RKO (cell line): ENCODE data around the gene OR2A25.
"Not testable (repeated sequence)": the region's sequence is repeated elsewhere in the genome, so short reads cannot be mapped to it uniquely, and the experiment has no call there.

Experiments used
- DNase-seq: peaks from one replicate; pipeline ENCODE4 v3.0.0-alpha.2; 2016; ENCODE audit warnings: low spot score

The OR2A25 gene, protein sequence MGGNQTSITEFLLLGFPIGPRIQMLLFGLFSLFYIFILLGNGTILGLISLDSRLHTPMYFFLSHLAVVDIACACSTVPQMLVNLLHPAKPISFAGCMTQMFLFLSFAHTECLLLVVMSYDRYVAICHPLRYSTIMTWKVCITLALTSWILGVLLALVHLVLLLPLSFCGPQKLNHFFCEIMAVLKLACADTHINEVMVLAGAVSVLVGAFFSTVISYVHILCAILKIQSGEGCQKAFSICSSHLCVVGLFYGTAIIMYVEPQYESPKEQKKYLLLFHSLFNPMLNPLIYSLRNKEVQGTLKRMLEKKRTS

DNA sequence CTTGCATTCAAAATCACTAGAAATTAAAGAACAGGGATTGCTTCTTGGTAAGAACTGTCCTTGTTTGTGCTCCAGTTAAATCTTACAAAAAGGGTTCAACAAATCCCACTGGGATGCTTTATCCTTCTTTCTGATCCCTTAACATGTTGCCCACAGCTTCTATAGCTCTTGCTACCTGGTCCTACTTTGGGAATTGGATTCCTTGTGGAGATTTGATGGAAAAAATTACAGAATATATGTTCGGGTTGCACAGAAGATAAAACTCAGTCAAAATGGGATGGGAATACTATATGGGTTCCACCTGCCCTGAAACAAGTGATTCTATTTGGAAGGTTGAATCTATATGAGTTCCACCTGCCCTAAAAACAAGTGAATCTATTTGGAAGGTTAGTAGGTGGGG is at the start of gene OR2A25:
Gene OR2A25 (plus strand): TSS at position 301 of the 400 bp plus-strand sequence. CDS start 4,409 bp downstream, outside the sequence.
- DNase-seq = no peak

DNA sequence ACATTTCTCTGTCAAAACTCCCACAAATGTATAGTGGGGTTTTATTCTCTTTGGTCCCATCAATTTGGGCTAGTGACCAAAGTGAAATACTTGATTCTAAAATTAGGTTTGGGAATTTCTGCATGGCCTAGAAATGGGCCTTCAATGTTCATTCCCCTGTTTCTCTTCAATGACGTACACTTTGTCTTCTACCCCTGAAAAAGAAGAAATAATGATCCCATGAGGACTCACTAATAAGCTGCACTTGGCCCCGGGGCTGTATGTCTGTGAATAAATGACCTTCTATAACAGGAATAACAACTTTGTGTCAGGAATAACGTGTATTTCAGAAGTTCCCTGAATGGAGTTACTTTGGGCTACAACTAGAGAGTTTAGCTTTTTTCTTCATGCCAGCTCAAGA is 49.3 kb upstream of the OR2A25 start:
- no peak for DNase-seq

DNA sequence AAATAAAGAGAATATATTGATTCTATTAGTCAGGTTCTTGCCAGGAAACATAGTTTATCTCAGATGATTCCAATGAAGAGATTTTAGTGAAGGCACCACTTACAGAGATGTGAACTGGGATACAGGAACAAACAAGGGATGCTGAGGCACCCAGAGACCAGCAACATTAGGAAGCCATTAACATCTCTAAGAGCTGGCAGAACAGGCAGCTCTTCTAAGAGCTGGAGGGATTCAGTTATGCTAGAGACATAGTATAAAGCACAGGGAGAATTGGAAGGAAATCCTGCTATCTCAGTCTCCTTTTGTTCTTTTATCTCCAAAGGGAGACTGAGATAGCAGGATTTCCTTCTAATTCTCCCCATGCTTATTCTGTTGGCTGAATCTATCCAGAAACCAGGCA is 47.4 kb upstream of the OR2A25 start:
- DNase-seq = no peak

DNA sequence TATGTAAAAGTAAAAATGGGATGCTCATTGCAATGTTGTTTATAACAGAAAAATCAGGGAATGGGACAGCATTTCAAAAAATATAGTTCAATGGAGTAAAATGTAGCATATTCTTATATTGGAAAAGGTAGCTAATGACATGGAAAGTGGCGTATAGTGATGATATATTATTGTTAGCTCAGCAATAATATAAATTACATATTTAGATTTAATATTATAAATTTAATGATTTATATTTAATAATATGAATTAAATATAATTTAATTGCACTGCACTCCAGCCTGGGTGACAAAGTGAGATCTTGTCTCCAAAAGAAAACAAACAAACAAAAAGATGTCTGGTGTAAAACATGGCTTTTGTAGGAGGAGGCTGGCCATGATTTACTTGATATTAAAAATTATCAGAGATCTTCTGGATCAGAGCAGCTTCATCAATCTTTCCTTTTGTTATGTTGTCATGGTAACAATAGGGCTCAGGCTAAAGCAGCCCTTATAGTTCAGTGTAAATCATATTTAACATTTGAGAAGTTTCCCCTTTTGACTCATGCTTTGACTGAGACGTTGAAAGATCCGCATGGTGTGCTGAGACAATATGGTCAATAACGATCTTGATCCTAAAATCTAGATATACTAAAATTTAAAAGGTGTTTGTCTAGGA is 46.3 kb upstream of the OR2A25 start:
- no peak for DNase-seq

DNA sequence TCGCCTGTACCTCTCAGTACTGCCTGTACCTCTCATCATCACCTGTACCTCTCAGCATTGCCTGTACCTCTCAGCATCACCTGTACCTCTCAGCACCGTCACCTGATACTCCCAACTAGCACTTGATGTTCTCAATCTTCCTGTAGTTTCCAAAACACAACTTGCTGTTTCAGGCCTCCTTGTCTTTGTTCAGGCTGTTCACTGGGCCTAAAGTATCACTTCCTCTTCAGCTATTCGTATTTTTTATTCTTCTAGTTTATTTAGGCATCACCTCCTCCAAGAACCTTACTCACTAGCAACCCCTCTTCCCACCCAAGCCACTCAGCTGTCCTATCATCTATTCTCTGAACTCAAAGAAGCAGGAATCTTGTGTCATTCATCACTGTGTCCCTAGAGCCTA is 45.4 kb upstream of the OR2A25 start:
- no peak for DNase-seq

DNA sequence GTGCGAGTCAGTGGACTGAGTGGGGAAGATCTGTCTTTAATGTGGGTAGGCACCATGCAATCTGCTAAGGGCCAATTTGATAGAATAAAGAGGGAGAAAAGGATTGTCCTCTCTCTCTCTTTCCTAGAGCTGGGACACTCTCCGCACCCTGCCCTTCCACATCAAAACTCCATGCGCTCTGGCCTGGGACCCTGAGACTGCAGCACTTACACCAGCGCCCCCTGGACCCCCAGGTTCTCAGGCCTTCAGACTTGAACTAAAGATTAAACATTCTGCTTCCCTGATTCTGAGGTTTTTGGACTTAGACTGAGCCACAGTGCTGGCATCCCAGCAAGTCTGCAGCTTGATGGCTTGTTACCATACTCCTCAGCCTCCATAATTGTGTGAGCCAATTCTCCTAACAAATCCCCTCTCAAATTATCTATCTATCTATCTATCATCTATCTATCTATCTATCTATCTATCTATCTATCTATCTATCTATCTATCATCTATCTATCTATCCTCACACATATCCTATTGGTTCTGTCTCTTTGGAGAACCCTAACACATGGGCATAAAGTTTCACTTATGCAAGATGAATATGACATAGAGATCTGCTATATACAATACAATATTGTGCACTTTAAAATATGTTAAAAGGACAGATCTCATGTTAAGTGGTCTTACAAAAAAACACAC is 43.3 kb upstream of the OR2A25 start:
- DNase-seq = no peak

DNA sequence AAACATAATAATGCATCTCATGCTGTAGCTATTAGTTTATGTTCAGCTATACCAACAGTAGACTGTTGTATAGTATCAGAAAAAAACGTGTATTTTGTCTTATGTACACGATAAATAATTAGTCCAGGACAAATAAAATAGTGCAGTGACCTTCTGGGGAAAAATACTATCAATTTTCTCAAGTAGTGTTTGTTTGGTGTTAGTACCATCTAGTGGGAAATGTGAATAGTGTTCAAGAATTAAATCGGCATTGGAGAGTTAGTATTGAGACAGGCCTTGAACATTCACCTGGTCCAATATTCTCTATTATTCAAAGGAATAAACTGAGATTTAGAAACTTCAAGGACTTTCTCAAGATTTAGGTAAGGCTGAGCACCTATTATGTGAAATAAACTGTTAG is 42.5 kb upstream of the OR2A25 start:
- DNase-seq = peak; percentile 75

DNA sequence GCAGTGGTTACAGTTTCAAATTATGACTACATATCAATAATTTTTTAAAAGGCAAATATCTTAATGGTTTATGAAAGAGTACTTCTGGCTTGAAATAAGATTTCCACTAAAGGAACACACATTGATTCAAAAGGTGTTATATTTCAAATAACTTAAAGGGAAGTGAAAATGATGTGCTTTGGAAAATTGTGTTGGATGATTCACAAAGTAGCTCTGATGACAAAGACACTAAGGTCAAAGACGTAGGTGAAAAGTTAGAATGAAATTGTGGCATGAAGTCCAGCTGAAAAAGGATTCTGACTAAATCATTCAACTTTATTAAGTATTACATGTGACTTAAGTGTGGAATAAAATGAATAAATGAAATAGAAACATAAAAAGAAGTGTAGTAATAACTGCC is 41.6 kb upstream of the OR2A25 start:
- peak; percentile 19 for DNase-seq

DNA sequence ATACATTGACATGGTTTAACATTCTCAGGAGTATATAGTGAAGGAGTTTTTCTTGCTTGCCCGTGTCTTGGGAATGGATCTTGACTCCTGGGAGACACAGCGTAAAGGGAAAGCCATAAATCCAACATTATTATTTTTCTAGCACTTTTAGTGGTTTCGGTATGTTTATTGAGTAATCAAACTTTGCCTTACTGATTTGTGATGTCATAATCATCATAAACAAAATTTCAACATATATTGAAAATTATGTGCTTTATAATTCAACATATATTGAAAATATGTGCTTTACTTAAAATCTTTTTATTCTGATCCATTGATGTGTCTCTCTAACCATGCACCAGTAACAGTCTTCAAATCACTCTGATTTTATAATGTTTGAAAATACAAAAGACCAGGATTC is 41.1 kb upstream of the OR2A25 start:
- no peak for DNase-seq

DNA sequence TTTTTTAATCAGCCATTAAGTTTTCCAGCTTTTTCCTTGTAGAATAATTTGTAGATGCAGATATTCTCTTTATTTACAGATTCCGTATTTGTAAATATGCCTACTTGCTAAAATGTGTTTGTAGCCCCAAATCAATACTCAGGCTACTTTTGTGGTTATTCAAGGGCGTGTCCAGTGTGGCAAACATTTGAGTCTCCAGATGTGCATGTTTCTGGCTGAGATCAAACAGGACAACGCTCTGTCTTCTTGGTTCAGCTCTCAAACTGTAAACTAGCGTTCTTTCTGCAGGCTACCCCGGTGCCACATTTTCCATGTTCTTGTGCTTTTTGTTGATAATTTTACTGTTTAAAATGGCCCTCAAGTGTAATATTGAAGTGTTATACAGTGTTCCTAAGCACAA is 37.1 kb upstream of the OR2A25 start:
- no peak for DNase-seq

DNA sequence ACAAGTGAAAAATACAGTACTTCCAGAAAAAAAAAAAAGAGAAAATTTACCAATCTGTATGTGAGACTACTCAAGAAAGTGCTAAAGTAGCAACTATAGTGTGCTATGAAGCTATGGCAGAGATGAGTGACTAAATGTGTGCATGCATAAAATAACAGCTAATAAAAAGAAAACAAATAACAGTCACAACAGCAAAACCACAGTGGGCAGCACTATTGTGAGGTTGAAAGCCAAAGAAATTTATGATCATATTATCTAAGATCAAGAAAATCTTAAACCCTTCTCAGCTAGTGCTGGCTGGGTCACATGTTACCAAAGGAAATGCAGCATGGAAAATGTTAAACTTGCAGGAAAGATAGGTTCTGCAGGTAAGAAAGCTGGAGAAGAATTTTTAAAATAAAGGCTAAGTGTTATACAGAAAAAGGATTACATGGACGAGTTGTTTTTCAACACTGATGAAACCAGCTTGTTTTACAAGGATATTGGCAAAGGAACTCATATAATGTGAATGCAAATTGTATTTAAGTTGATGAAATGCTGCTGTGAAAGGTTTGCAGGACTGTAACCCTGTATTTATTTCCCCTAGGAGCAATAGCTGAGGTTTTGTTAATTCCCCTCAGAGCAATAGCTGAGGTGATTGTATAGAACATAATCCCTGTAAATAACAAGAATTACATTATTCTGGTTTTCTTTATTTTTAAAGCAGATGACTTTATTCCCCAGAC is 36.5 kb upstream of the OR2A25 start:
- DNase-seq = no peak

DNA sequence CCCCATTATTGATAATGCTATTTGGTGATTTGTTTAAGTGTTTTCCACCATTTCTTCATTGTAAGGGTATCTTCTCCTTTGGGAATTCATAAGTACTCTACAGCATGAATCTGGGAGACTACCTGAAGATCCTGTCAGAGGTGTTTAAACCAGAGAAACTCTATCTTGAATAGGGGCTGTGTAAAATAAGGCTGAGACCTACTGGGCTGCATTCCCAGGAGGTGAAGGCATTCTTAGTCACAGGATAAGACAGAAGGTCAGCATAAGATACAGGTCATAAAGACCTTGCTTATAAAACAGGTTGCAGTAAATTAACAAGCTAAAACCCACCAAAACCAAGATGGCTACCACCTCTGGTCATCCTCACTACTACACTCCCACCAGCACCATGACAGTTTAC is 34.2 kb upstream of the OR2A25 start:
- no peak for DNase-seq

DNA sequence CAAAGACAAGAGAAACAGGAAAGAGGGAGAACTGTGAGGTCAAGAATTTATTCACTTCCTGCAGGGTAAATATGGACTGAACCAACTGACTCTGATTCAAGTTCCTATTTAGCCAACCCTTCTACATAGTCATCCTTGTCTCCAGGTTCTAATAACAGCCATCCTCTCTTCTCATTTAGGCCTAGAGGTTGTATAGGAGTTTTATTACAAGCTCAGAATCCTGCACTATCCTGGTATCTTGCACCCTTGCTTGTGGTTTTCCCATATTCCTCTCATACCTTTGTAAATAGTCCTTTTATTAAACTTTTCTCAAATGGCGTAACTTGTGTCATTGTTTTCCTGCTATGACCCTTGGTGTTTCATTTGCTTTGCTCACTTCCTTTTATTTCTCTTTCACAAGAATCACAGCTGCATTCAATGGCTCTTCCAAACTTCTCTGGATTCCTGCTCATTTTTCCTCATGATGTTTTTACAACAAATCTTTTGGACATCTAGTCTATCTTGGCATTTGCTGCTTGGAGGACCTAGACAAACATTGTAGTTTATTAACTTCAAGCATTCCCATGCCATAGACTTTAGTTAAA is 33.2 kb upstream of the OR2A25 start:
- no peak for DNase-seq

DNA sequence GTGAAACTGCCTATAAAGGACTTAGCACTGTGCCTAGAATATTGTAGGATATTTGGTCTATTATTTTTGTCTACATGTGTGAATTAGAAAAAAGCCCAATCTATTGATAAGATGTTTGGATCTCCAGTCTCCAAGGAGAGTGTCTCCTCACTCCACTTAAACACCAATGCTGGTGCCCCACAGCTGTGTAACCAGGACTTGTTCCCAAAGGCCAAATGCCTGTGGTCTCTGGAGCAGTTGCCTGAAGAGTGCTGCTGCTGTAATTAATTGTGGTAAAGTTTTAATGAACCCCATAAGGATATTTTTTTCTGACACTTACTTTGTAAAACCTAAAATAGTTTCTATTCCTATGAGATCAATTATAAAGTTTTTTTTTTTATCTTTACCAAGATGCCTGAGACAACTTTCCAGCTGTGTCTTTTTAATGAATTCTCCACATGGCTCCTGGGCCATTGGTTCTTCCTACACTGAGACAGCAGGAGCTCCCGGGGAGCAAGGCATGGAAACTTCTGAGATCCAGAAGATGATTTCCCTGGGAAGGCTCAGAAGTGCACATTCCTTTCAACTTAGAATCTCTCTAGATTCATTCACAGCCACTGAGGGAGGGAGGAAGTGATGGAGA is 32.1 kb upstream of the OR2A25 start:
- DNase-seq = no peak

DNA sequence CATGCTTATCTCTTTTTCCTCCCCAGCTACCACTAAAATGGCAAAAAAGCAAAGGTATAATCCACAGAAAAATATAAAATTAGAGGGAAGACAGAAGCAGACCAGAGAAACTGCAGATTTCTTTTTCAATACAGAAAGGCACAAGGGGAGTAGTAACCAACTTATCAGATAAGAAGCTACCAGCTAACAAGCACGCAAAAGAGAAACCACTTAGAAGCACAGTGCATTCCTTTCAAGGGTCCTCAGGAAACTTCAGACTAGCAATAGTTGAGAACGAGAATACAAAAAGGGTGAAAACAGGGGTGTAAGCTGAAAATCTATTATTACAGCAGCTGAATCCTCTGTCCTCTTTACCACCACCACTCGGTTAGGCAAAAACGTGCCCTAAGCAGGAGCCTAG is 30.7 kb upstream of the OR2A25 start:
- DNase-seq = no peak

DNA sequence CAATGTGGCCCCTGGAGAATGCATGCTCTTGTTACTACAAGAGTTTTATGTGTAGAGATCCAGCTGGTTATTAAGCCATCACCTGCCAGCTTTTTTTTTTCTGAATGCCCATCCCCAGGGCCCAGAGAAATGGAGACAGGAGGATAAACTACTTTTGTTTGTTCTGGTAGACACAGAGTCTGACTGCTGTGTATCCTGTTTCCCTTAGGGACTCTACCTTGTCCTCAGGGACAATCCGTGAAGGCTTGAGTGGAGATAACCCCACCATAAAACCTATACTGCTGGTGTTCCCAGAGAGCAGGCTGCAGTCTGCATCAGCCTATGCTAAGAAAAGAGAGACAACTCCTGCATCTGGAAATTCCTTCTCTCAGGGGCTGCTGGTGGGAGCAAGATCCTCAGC is 21.0 kb upstream of the OR2A25 start, which contains the start of gene OR2A5:
Gene OR2A5 (plus strand): TSS at position 301 of the 400 bp plus-strand sequence. CDS start 1,454 bp downstream, outside the sequence.
- no peak for DNase-seq

DNA sequence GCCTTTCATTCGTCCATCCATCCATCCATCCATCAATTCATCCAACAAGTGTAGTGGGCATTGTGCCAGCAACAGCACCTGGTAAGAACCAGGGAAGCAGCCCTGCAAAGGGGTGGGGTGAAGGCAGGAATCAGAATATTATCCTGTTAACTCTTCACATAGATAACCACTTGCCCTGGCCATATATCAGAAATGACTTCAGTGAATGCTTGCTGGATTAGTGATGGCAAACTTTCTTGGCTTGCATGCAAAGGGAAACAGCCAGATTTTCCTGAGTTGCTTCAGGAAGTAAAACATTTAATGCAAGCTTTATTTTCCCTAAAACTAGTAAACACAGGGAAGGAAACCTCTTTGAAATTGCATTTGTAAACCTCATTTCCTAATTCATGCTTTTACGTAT is 20.1 kb upstream of the OR2A25 start:
- no peak for DNase-seq

DNA sequence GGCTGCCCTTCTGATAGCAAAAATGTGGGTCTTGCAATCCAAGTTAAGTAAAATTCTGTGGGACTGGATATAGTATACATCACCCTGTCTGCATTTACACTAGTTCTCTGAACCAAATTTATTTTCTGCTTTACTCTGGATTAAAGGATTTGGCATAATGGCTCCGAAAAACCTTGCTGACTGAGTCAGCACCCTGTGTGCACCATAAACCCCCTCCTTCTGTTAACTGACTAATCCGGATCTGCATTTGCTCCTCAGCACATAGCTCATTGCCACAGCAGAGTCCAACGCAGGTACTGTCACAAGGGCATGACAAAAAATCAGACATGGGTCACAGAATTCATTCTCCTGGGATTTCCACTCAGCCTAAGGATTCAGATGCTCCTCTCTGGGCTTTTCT is 19.5 kb upstream of the OR2A25 start:
- peak; percentile 52 for DNase-seq

DNA sequence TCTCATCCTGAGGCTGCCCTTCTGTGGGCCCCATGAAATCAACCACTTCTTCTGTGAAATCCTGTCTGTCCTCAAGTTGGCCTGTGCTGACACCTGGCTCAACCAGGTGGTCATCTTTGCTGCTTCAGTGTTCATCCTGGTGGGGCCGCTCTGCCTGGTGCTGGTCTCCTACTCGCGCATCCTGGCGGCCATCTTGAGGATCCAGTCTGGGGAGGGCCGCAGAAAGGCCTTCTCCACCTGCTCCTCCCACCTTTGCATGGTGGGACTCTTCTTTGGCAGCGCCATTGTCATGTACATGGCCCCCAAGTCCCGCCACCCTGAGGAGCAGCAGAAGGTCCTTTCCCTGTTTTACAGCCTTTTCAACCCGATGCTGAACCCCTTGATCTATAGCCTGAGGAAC is 18.7 kb upstream of the OR2A25 start:
- not testable (repeated sequence) for DNase-seq

DNA sequence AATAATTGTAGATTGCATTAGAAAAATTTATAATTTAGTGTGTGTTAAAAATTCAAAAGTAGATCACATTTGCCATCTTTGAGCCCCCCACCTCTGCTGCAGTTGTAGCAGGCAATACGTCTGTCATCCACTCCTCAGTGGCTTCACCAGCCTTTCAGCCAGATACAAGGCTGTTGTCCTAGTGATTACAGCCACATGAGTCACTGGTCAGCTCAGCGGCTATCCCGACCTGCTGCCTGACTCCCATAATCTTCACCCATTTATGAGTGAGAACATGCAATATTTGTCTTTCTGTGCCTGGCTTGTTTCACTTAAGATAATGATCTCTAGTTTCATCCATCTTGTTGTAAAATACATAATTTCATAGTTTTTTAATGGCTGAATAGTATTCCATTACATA is 11.7 kb upstream of the OR2A25 start:
- DNase-seq = peak; percentile 76

DNA sequence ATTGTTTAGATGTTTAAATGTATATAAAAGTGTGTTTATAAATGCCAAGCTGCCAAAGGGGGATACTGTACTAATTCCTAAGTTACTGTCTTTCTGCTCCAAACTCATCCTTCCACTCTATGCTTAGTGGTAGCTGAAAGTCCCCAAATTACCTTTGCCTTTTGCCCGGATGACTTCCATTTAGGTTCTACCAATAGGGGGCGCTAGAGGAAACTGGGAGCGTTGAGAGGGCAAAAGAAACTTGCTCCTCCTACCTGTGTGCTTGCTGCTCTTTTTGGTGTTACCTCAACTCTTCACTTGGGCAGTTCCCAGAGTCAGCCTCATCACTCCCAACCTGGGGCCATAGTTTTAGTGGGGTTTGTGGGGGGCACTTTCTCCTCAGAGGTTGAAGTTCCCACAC is 5.9 kb upstream of the OR2A25 start:
- no peak for DNase-seq

DNA sequence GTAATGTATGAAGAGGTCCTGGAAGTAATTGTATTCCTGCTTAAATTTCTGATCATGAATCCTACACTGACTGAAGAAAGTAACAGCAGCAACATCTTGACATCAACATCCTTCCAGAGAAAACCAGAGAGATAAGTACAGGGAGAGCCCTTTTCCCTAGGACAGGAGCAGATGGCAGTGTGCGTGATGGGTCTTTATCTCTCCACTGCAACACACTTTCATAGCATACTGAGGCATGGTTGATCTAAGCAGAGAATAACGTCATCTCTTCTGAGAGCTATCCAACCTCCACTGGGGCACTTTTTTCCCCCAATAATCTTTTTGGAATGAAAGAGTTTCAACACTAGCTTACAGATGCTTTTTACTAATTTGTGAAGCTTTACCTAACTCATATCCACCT is 342 bp downstream of the OR2A25 start:
- DNase-seq = no peak
